IMR-90 (cell line): ENCODE measurements around the gene HDAC9. TPM values are rescaled to one million over a fixed set of nuclear protein-coding genes. Genes with fewer than 3 reads are reported as not detected.

Experiments used
- ATAC-seq: fragments of 200-7000 bp; cut with Tn5 transposase; 2 replicates; pipeline ENCODE4 v1.9.1; 2020; ENCODE audit warnings: low read depth, mild to moderate bottlenecking, moderate library complexity
- BruUV-seq: library from RNA; stranded (reverse); fragments of 400-500 nt; replicated peaks from 2 replicates; lab custom pipeline; 2021; lab: Mats Ljungman, UMichigan
- CTCF ChIA-PET: fragments of 300-600 bp; formaldehyde crosslinking; extraction: SDS; loops from one replicate; lab custom pipeline; 2021; ENCODE audit warnings: antibody characterized with exemption; lab: Yijun Ruan, JAX
- POLR2A ChIA-PET: fragments of 300-600 bp; sonication (Branson Sonifier 250); formaldehyde crosslinking; loops from one replicate; lab custom pipeline; 2022; ENCODE audit warnings: antibody characterized with exemption; ENCODE audit not compliant: unreplicated experiment; lab: Charles Lee
- DNase-seq: peaks from one replicate; pipeline ENCODE4 v3.0.0; 2013
- H2AFZ ChIP-seq: replicated peaks from 2 replicates; pipeline ENCODE3; 2013; ENCODE audit warnings: low read length, mild to moderate bottlenecking; ENCODE audit not compliant: poor library complexity
- H2AK5ac ChIP-seq: 2 replicates; pipeline ENCODE4 v1.6.1; 2013; ENCODE audit warnings: low read depth, low read length, inconsistent platforms
- H2AK9ac ChIP-seq: replicated peaks from 2 replicates; pipeline ENCODE3; 2013; ENCODE audit warnings: mild to moderate bottlenecking, low read depth, low read length, moderate library complexity; ENCODE audit not compliant: poor library complexity
- H2BK120ac ChIP-seq: 2 replicates; pipeline ENCODE4 v1.6.1; 2013; ENCODE audit warnings: low read depth, low read length, inconsistent platforms
- H2BK15ac ChIP-seq: 3 replicates; pipeline ENCODE4 v1.6.1; 2013; ENCODE audit warnings: low read depth, low read length, inconsistent platforms
- H2BK20ac ChIP-seq: 2 replicates; pipeline ENCODE4 v1.6.1; 2013; ENCODE audit warnings: low read depth, mild to moderate bottlenecking, inconsistent platforms, low read length, moderate library complexity
- H2BK5ac ChIP-seq: 2 replicates; pipeline ENCODE4 v1.6.1; 2013; ENCODE audit warnings: mild to moderate bottlenecking, low read depth, low read length, inconsistent platforms; ENCODE audit not compliant: poor library complexity, severe bottlenecking
- H3K14ac ChIP-seq: replicated peaks from 2 replicates; pipeline ENCODE4 v1.6.1; 2013; ENCODE audit warnings: low read depth, low read length, inconsistent platforms
- H3K18ac ChIP-seq: 2 replicates; pipeline ENCODE4 v1.6.1; 2013; ENCODE audit warnings: low read depth, low read length, control low read depth
- H3K23ac ChIP-seq: 2 replicates; pipeline ENCODE4 v1.6.1; 2013; ENCODE audit warnings: low read depth, low read length, inconsistent platforms
- H3K27ac ChIP-seq: 2 replicates; pipeline ENCODE4 v1.5.1; 2013; ENCODE audit warnings: mild to moderate bottlenecking, control low read depth, low read length; ENCODE audit not compliant: insufficient read depth
- H3K27me3 ChIP-seq: 2 replicates; pipeline ENCODE4 v1.6.1; 2013; ENCODE audit warnings: low read length; ENCODE audit not compliant: control insufficient read depth, insufficient read depth
- H3K36me3 ChIP-seq: 2 replicates; pipeline ENCODE4 v1.6.1; 2013; ENCODE audit warnings: low read length, mixed read lengths; ENCODE audit not compliant: control insufficient read depth, insufficient read depth
- H3K4ac ChIP-seq: 2 replicates; pipeline ENCODE4 v1.6.1; 2013; ENCODE audit warnings: low read depth, low read length, inconsistent platforms
- H3K4me1 ChIP-seq: 2 replicates; pipeline ENCODE4 v1.6.1; 2013; ENCODE audit warnings: low read length, mixed read lengths; ENCODE audit not compliant: control insufficient read depth, insufficient read depth
- H3K4me2 ChIP-seq: 2 replicates; pipeline ENCODE4 v1.6.1; 2013; ENCODE audit warnings: low read depth, mild to moderate bottlenecking, control low read depth, low read length, moderate library complexity
- H3K4me3 ChIP-seq: 2 replicates; pipeline ENCODE4 v1.5.1; 2013; ENCODE audit warnings: low read depth, mild to moderate bottlenecking, control low read depth, low read length, moderate library complexity; ENCODE audit not compliant: insufficient read depth
- H3K56ac ChIP-seq: 2 replicates; pipeline ENCODE4 v1.6.1; 2013; ENCODE audit warnings: low read length, inconsistent platforms; ENCODE audit not compliant: insufficient read depth; ENCODE audit errors: extremely low read depth
- H3K79me1 ChIP-seq, 2 experiments: 2 replicates each; pipeline ENCODE4 v1.6.1; 2013; ENCODE audit warnings: low read length in 2 of 2, inconsistent platforms in 1 of 2, low read depth in 1 of 2
- H3K9ac ChIP-seq: 2 replicates; pipeline ENCODE4 v1.6.1; 2013; ENCODE audit warnings: low read depth, low read length, control low read depth
- H3K9me1 ChIP-seq: 2 replicates; pipeline ENCODE4 v1.6.1; 2013; ENCODE audit warnings: low read length, inconsistent platforms; ENCODE audit not compliant: insufficient read depth
- H3K9me3 ChIP-seq: 2 replicates; pipeline ENCODE4 v1.6.1; 2013; ENCODE audit warnings: low read length; ENCODE audit not compliant: control insufficient read depth, insufficient read depth
- H4K20me1 ChIP-seq: 2 replicates; pipeline ENCODE4 v1.6.1; 2013; ENCODE audit warnings: low read length, inconsistent platforms; ENCODE audit not compliant: insufficient read depth
- H4K5ac ChIP-seq: 2 replicates; pipeline ENCODE4 v1.6.1; 2013; ENCODE audit warnings: mild to moderate bottlenecking, low read depth, low read length, control low read depth
- H4K8ac ChIP-seq, 2 experiments: 2 replicates each; pipeline ENCODE4 v1.6.1; 2013; ENCODE audit warnings: low read depth in 2 of 2, low read length in 2 of 2, control low read depth in 1 of 2, inconsistent platforms in 1 of 2
- H4K91ac ChIP-seq: 2 replicates; pipeline ENCODE4 v1.6.1; 2013; ENCODE audit warnings: low read depth, low read length, inconsistent platforms; ENCODE audit not compliant: insufficient read depth
- BHLHE40 ChIP-seq: fragments of 150-350 bp; IDR thresholded peaks from 2 replicates; pipeline ENCODE4 v1.6.1; 2016; ENCODE audit warnings: mild to moderate bottlenecking, low read depth, low read length
- CEBPB ChIP-seq: IDR thresholded peaks from 2 replicates; pipeline ENCODE4 v1.6.1; 2012; ENCODE audit warnings: low read depth, low read length, improper control_type of control experiment
- CHD1 ChIP-seq: IDR thresholded peaks from 2 replicates; pipeline ENCODE4 v1.6.1; 2012; ENCODE audit warnings: low read depth, low read length, improper control_type of control experiment
- FOS ChIP-seq: fragments of 150-350 bp; IDR thresholded peaks from 2 replicates; pipeline ENCODE4 v1.6.1; 2016; ENCODE audit warnings: low read depth, low read length
- MAFK ChIP-seq: IDR thresholded peaks from 2 replicates; pipeline ENCODE4 v1.6.1; 2012; ENCODE audit warnings: low read depth, low read length, improper control_type of control experiment
- MAZ ChIP-seq: IDR thresholded peaks from 2 replicates; pipeline ENCODE4 v1.6.1; 2012; ENCODE audit warnings: low read depth, mild to moderate bottlenecking, low read length, improper control_type of control experiment, moderate library complexity, borderline replicate concordance
- MXI1 ChIP-seq: IDR thresholded peaks from 2 replicates; pipeline ENCODE4 v1.6.1; 2012; ENCODE audit warnings: low read depth, mild to moderate bottlenecking, low read length, moderate library complexity, borderline replicate concordance
- POLR2A ChIP-seq: IDR thresholded peaks from 2 replicates; pipeline ENCODE4 v1.6.1; 2012; ENCODE audit warnings: mild to moderate bottlenecking, low read depth, low read length
- RAD21 ChIP-seq: IDR thresholded peaks from 2 replicates; pipeline ENCODE4 v1.6.1; 2012; ENCODE audit warnings: low read length, improper control_type of control experiment
- RCOR1 ChIP-seq: IDR thresholded peaks from 2 replicates; pipeline ENCODE4 v1.6.1; 2012; ENCODE audit warnings: mild to moderate bottlenecking, low read length, improper control_type of control experiment; ENCODE audit not compliant: insufficient replicate concordance
- RFX5 ChIP-seq: IDR thresholded peaks from 2 replicates; pipeline ENCODE4 v1.8.0; 2012; ENCODE audit warnings: low read depth, mild to moderate bottlenecking, low read length, moderate library complexity
- SMC3 ChIP-seq: fragments of 150-350 bp; IDR thresholded peaks from 2 replicates; pipeline ENCODE4 v1.6.1; 2016; ENCODE audit warnings: low read depth, mild to moderate bottlenecking, antibody characterized with exemption, low read length, moderate library complexity
- whole genome bisulfite sequencing, 2 experiments: methylation state at CpG; one replicate each; pipeline versions ENCODE4 v1.1.5 to v1.1.7; 2013; ENCODE audit warnings: missing lambda C conversion rate in 2 of 2; ENCODE audit not compliant: insufficient read length in 1 of 2; ENCODE audit errors: extremely low coverage in 2 of 2; 5-methylcytosine and 5-hydroxymethylcytosine counted together
- dilution Hi-C: fragments of 300-500 bp; cut with HindIII; formaldehyde crosslinking; loops from one replicate; pipeline ENCODE4 v1.14.3; 2018; ENCODE audit warnings: low sequenced_read_pairs; ENCODE audit not compliant: unreplicated experiment
- in situ Hi-C: fragments of 300-500 bp; cut with MboI; formaldehyde crosslinking; loops from 3 replicates; pipeline ENCODE4 v1.14.3; 2019; ENCODE audit warnings: low sequenced_read_pairs, inconsistent platforms, mixed read lengths
- intact Hi-C: fragments of 100-400 bp; cut with micrococcal nuclease; formaldehyde crosslinking; loops from 2 replicates; pipeline ENCODE4 v1.10.0; 2022
- polyA plus RNA-seq, 3 experiments: library from polyadenylated mRNA; depleted of rRNA; stranded (reverse); fragments of >200 nt; gene quantifications; 2 replicates each; pipeline ENCODE4 v1.2.3, GENCODE V29; 2012; ENCODE audit warnings: low replicate concordance in 1 of 3
- total RNA-seq: library from RNA; depleted of rRNA; stranded (reverse); fragments of >200 nt; gene quantifications from 2 replicates; pipeline ENCODE4 v1.2.3, GENCODE V29; 2012
- TF ChIP-seq, protein P1 (sequence below): fragments of 150-350 bp; IDR thresholded peaks from 2 replicates; pipeline ENCODE4 v1.6.1; 2016; ENCODE audit warnings: low read depth, mild to moderate bottlenecking, low read length, moderate library complexity, borderline replicate concordance
- TF ChIP-seq, protein P2 (sequence below): conservative IDR thresholded peaks from 2 replicates; pipeline ENCODE4 v1.5.1; 2012; ENCODE audit warnings: mild to moderate bottlenecking, low read depth, low read length, improper control_type of control experiment
- TF ChIP-seq, protein P3 (sequence below): fragments of 150-350 bp; IDR thresholded peaks from 2 replicates; pipeline ENCODE4 v1.6.1; 2017; ENCODE audit warnings: mild to moderate bottlenecking, antibody characterized with exemption, low read length, low read depth

Gene HDAC9
- total and polyA plus RNA-seq, 2 of the 4 experiments (the other 2 are of a cell fraction), result 4.3 to 24.7 TPM

DNA sequence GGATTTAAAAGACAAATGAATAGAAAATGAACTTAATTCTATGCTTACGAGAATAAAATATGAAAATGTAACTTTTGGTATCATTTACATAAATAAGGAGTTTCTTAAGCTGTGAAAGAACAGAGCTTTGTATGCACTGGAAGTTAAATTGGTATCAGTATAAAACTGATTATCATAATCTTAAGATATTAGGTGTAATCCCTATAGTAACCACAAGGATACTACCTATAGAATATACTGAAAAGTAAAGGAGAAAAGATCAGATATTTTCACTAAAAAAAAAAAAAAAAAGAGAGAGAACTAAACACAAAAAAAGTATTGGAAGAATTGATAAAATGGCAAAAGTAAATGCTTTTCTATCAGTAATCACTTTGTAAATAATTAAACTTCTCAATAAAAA lies 521.8 kb downstream of the HDAC9 start:
- Histone ChIP-seq H3K9me1 (no peaks in the 10 kb centered on the region), H3K23ac (no peak overlapping the region), H3K4ac (no peak overlapping the region), H4K5ac (no peak overlapping the region), H2AK5ac (no peak overlapping the region), H3K9ac (no peak overlapping the region), H2AK9ac (no peak overlapping the region), H3K4me3 (no peak overlapping the region), H2AFZ (no peak overlapping the region), H3K4me1 (no peaks in the 10 kb centered on the region; the same call in 1 of the 2 replicates), H3K36me3 (no peaks in the 10 kb centered on the region), H3K56ac (no peak overlapping the region), H3K27me3 (no peaks in the 10 kb centered on the region), H4K8ac (no peak overlapping the region), H4K20me1 (no peaks in the 10 kb centered on the region), H4K91ac (no peak overlapping the region), H2BK5ac (no peak overlapping the region), H3K4me2 (no peak overlapping the region), H3K27ac (no peak overlapping the region), H2BK120ac (no peak overlapping the region), H2BK15ac (no peak overlapping the region), H3K14ac (no peak overlapping the region), H3K18ac (no peak overlapping the region), H3K9me3 (peaks cover 2% of the 10 kb centered on the region; the same call in 1 of the 2 replicates), H2BK20ac (no peak overlapping the region), H3K79me1 (no peaks in the 10 kb centered on the region)
- POLR2A ChIA-PET, result no interaction called here
- DNase-seq (no peak), ATAC-seq (no peak)
- no CpG with 5 or more reads among the region's 1 CpG for WGBS, 2 experiments
- in situ Hi-C loops (no loop called here), intact Hi-C loops (no loop called here), dilution Hi-C loops (no loop called here)
- CTCF ChIA-PET, result interaction anchor here (0.6 kb wide), 1 partner anchor 45 kb away, joined by 4 read pairs; no protein-coding TSS in a partner anchor
- no TSS peak for BruUV-seq
- TF ChIP-seq POLR2A (no peak), BHLHE40 (no peak), RAD21 (no peak), MAFK (no peak), RFX5 (no peak), CHD1 (no peak), MAZ (no peak), CEBPB (no peak), MXI1 (no peak), RCOR1 (no peak), SMC3 (no peak), FOS (no peak)
- TF ChIP-seq, protein P1, sequence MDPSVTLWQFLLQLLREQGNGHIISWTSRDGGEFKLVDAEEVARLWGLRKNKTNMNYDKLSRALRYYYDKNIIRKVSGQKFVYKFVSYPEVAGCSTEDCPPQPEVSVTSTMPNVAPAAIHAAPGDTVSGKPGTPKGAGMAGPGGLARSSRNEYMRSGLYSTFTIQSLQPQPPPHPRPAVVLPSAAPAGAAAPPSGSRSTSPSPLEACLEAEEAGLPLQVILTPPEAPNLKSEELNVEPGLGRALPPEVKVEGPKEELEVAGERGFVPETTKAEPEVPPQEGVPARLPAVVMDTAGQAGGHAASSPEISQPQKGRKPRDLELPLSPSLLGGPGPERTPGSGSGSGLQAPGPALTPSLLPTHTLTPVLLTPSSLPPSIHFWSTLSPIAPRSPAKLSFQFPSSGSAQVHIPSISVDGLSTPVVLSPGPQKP, result no peak
- TF ChIP-seq, protein P2, sequence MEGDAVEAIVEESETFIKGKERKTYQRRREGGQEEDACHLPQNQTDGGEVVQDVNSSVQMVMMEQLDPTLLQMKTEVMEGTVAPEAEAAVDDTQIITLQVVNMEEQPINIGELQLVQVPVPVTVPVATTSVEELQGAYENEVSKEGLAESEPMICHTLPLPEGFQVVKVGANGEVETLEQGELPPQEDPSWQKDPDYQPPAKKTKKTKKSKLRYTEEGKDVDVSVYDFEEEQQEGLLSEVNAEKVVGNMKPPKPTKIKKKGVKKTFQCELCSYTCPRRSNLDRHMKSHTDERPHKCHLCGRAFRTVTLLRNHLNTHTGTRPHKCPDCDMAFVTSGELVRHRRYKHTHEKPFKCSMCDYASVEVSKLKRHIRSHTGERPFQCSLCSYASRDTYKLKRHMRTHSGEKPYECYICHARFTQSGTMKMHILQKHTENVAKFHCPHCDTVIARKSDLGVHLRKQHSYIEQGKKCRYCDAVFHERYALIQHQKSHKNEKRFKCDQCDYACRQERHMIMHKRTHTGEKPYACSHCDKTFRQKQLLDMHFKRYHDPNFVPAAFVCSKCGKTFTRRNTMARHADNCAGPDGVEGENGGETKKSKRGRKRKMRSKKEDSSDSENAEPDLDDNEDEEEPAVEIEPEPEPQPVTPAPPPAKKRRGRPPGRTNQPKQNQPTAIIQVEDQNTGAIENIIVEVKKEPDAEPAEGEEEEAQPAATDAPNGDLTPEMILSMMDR, result no peak
- TF ChIP-seq, protein P3, sequence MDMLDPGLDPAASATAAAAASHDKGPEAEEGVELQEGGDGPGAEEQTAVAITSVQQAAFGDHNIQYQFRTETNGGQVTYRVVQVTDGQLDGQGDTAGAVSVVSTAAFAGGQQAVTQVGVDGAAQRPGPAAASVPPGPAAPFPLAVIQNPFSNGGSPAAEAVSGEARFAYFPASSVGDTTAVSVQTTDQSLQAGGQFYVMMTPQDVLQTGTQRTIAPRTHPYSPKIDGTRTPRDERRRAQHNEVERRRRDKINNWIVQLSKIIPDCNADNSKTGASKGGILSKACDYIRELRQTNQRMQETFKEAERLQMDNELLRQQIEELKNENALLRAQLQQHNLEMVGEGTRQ, result no peak
